ENCODE data around the gene GJB3. TPM values are rescaled to one million over a fixed set of nuclear protein-coding genes. Genes with fewer than 3 reads are reported as not detected.
"Not testable (repeated sequence)": the region's sequence is repeated elsewhere in the genome, so short reads cannot be mapped to it uniquely, and the experiment has no call there.

Gene GJB3
- total RNA-seq, 1 experiment from 2014 or later: 0.96 TPM

- Histone ChIP-seq H3K79me1 (ENCODE audit: insufficient read depth, low read depth, low read length, poor library complexity, severe bottlenecking) (no peaks in the 10 kb centered on the region), H2BK120ac (ENCODE audit: low read depth, low read length, poor library complexity, severe bottlenecking) (no peak overlapping the region), H3K4ac (ENCODE audit: low read depth, low read length) (no peak overlapping the region), H3K79me2 (ENCODE audit: insufficient read depth, low read length) (no peaks in the 10 kb centered on the region), H3K14ac (ENCODE audit: insufficient read depth, low read length) (no peak overlapping the region), H3K18ac (ENCODE audit: insufficient read length, low read depth, low read length) (no peak overlapping the region), H2AK5ac (ENCODE audit: insufficient read length, low read length) (no peak overlapping the region), H3T11ph (ENCODE audit: low read length) (no peak overlapping the region), H2AFZ (ENCODE audit: low read length) (no peak overlapping the region), H2BK5ac (ENCODE audit: insufficient read length, low read length) (no peak overlapping the region), H3K56ac (ENCODE audit: insufficient read length, low read depth, low read length) (no peak overlapping the region), H4K91ac (ENCODE audit: insufficient read length, low read depth, low read length) (no peak overlapping the region), H4K20me1 (ENCODE audit: control insufficient read depth, insufficient read depth, insufficient read length) (no peaks in the 10 kb centered on the region), H3K9me3 (ENCODE audit: control insufficient read depth, low read depth, low read length) (no peaks in the 10 kb centered on the region), H3K27ac (ENCODE audit: insufficient read length, low read depth, low read length) (no peak overlapping the region), H2BK15ac (ENCODE audit: low read depth, low read length) (no peak overlapping the region), H3K23ac (ENCODE audit: insufficient read length, low read depth, low read length) (no peak overlapping the region), H3K4me1 (ENCODE audit: insufficient read depth, low read length) (no peaks in the 10 kb centered on the region), H3K4me2 (ENCODE audit: insufficient read depth, insufficient read length, low read length) (no peak overlapping the region), H2BK20ac (ENCODE audit: low read depth, low read length, poor library complexity, severe bottlenecking) (no peak overlapping the region), H4K5ac (ENCODE audit: insufficient read length, low read depth, low read length) (no peak overlapping the region), H4K8ac (replicated peaks; ENCODE audit: insufficient read length, low read depth, low read length) (no peak overlapping the region), H3K9ac (ENCODE audit: extremely low read depth, insufficient read length, low read length) (no peak overlapping the region), H3K27me3 (ENCODE audit: insufficient read depth, low read length) (no peaks in the 10 kb centered on the region), H2BK12ac (ENCODE audit: insufficient read length, low read depth, low read length) (no peak overlapping the region), H3K23me2 (ENCODE audit: insufficient read length, low read depth, low read length, poor library complexity, severe bottlenecking) (no peaks in the 10 kb centered on the region)
- WGBS (ENCODE audit: extremely low coverage, insufficient read length, low lambda C conversion rate): no CpG with 5 or more reads among the region's 3 CpGs
- no peak for DNase-seq
- TF ChIP-seq CTCF (conservative IDR thresholded peaks at IDR 0.05): no peak
- Mint-ChIP-seq H3K27me3 (ENCODE audit: low read depth) (no peaks in the 10 kb centered on the region), H3K4me1 (peaks cover 2 to 3% of the 10 kb centered on the region in 2 experiments; a peak in 1 of 4 replicates), H3K27ac (no peak overlapping the region), H3K4me3 (no peak overlapping the region), H3K9me3 (no peaks in the 10 kb centered on the region), H3K36me3 (ENCODE audit: insufficient read depth in 1 of 3, low read depth in 3 of 3) (peaks cover 0 to 3% (median 0%) of the 10 kb centered on the region in 3 experiments; a peak in 1 of 7 replicates)
Measured at GRCh38 chr1:34816778-34817177, 35.8 kb downstream of the GJB3 start.

GRCh38 chr1:34818862-34819261, 37.8 kb downstream of the GJB3 start:
- not testable (repeated sequence) for DNase-seq; H2AK5ac ChIP-seq (ENCODE audit: insufficient read length, low read length); H3K27me3 ChIP-seq (ENCODE audit: insufficient read depth, low read length); H2BK120ac ChIP-seq (ENCODE audit: low read depth, low read length, poor library complexity, severe bottlenecking); H3K56ac ChIP-seq (ENCODE audit: insufficient read length, low read depth, low read length); H2BK12ac ChIP-seq (ENCODE audit: insufficient read length, low read depth, low read length); H3K9me3 Mint-ChIP-seq; H4K8ac ChIP-seq (replicated peaks; ENCODE audit: insufficient read length, low read depth, low read length); H2BK5ac ChIP-seq (ENCODE audit: insufficient read length, low read length); H3K9ac ChIP-seq (ENCODE audit: extremely low read depth, insufficient read length, low read length); H4K5ac ChIP-seq (ENCODE audit: insufficient read length, low read depth, low read length); H2BK15ac ChIP-seq (ENCODE audit: low read depth, low read length); H3K9me3 ChIP-seq (ENCODE audit: control insufficient read depth, low read depth, low read length); H3K4me2 ChIP-seq (ENCODE audit: insufficient read depth, insufficient read length, low read length); H3K18ac ChIP-seq (ENCODE audit: insufficient read length, low read depth, low read length); H3K27ac ChIP-seq (ENCODE audit: insufficient read length, low read depth, low read length); H2AFZ ChIP-seq (ENCODE audit: low read length); H4K20me1 ChIP-seq (ENCODE audit: control insufficient read depth, insufficient read depth, insufficient read length); H3K27me3 Mint-ChIP-seq (ENCODE audit: low read depth); H3K4ac ChIP-seq (ENCODE audit: low read depth, low read length); H3K23me2 ChIP-seq (ENCODE audit: insufficient read length, low read depth, low read length, poor library complexity, severe bottlenecking); H3K4me1 Mint-ChIP-seq; H3K27ac Mint-ChIP-seq; H3K79me2 ChIP-seq (ENCODE audit: insufficient read depth, low read length); H3K36me3 Mint-ChIP-seq (ENCODE audit: insufficient read depth in 1 of 3, low read depth in 3 of 3); H3K4me3 Mint-ChIP-seq; H3K23ac ChIP-seq (ENCODE audit: insufficient read length, low read depth, low read length); H3K4me1 ChIP-seq (ENCODE audit: insufficient read depth, low read length); H3T11ph ChIP-seq (ENCODE audit: low read length); H4K91ac ChIP-seq (ENCODE audit: insufficient read length, low read depth, low read length); H2BK20ac ChIP-seq (ENCODE audit: low read depth, low read length, poor library complexity, severe bottlenecking); H3K79me1 ChIP-seq (ENCODE audit: insufficient read depth, low read depth, low read length, poor library complexity, severe bottlenecking); H3K14ac ChIP-seq (ENCODE audit: insufficient read depth, low read length)
- WGBS (ENCODE audit: extremely low coverage, insufficient read length, low lambda C conversion rate): no CpG with 5 or more reads among the region's 2 CpGs
